B cell (primary cell): Measurements from ENCODE around the gene CTNNB1. TPM values are rescaled to one million over a fixed set of nuclear protein-coding genes. Genes with fewer than 3 reads are reported as not detected.

Experiments used
- ATAC-seq: fragments of 200-7000 bp; cut with Tn5 transposase; one replicate; pipeline ENCODE4 v1.10.0; 2021; ENCODE audit warnings: low read depth, mild to moderate bottlenecking, moderate number of reproducible peaks, moderate library complexity
- CTCF ChIA-PET: fragments of 350-600 bp; sonication (Branson Sonifier 250); formaldehyde crosslinking; loops from one replicate; lab custom pipeline; 2021; ENCODE audit warnings: antibody characterized with exemption, inconsistent platforms; lab: Charles Lee
- POLR2A ChIA-PET: fragments of 350-600 bp; sonication (Branson Sonifier 250); formaldehyde crosslinking; loops from one replicate; lab custom pipeline; 2021; ENCODE audit warnings: antibody characterized with exemption; lab: Charles Lee
- DNase-seq: peaks from one replicate; pipeline ENCODE4 v3.0.0; 2013
- H2AFZ ChIP-seq: 2 replicates; pipeline ENCODE4 v1.6.1; 2012; ENCODE audit warnings: mild to moderate bottlenecking, low read depth, low read length; ENCODE audit not compliant: insufficient read depth, poor library complexity, severe bottlenecking
- H3K27ac ChIP-seq, 2 donors: 1 replicate in 1 of 2; 2 replicates in 1 of 2; pipeline ENCODE4 v1.5.1; 2012 to 2013; ENCODE audit warnings: low read length in 2 of 2, mild to moderate bottlenecking in 2 of 2, moderate library complexity in 1 of 2
- H3K27me3 ChIP-seq, 4 experiments: fragments of 200-600 bp in 1 of 4; sonication (generic) in 1 of 4; replicated peaks in 1 of 4; 1 replicate in 2 of 4; 2 replicates in 2 of 4; pipeline versions ENCODE4 v1.6.1 to v1.7.0; 2013 to 2016; ENCODE audit warnings: low read length in 3 of 4, mild to moderate bottlenecking in 2 of 4, mixed read lengths in 1 of 4, moderate library complexity in 1 of 4; ENCODE audit not compliant: insufficient read depth in 4 of 4, control insufficient read depth in 3 of 4; ENCODE audit errors: control extremely low read depth in 1 of 4
- H3K36me3 ChIP-seq, 2 experiments: replicated peaks in 1 of 2; 1 replicate in 1 of 2; 2 replicates in 1 of 2; pipeline versions ENCODE4 v1.6.1 to v1.7.1; 2013; ENCODE audit warnings: low read length in 1 of 2; ENCODE audit not compliant: insufficient read depth in 2 of 2, control insufficient read depth in 1 of 2; ENCODE audit errors: control extremely low read depth in 1 of 2, extremely low read depth in 1 of 2
- H3K4me1 ChIP-seq, 2 donors: fragments of 200-600 bp in 1 of 2; sonication (generic) in 1 of 2; 1 replicate in 1 of 2; 2 replicates in 1 of 2; pipeline versions ENCODE4 v1.5.1 to v1.6.1; 2013 to 2017; ENCODE audit warnings: low read length in 2 of 2; ENCODE audit not compliant: control insufficient read depth in 2 of 2, insufficient read depth in 2 of 2
- H3K4me2 ChIP-seq: replicated peaks from 2 replicates; pipeline ENCODE3; 2012; ENCODE audit warnings: mild to moderate bottlenecking, low read depth, low read length; ENCODE audit not compliant: poor library complexity, severe bottlenecking
- H3K4me3 ChIP-seq, 5 experiments: fragments of 200-600 bp in 1 of 5; sonication (generic) in 1 of 5; 1 replicate in 3 of 5; 2 replicates in 2 of 5; pipeline versions ENCODE4 v1.5.1 to v1.7.0; 2011 to 2016; ENCODE audit warnings: low read length in 4 of 5, mild to moderate bottlenecking in 4 of 5, low read depth in 2 of 5, control low read depth in 1 of 5, moderate library complexity in 1 of 5; ENCODE audit not compliant: insufficient read depth in 1 of 5; ENCODE audit errors: control extremely low read depth in 1 of 5, extremely low read depth in 1 of 5
- H3K79me2 ChIP-seq: fragments of 200-600 bp; sonication (generic); one replicate; pipeline ENCODE4 v1.6.0; 2016; ENCODE audit warnings: low read length; ENCODE audit not compliant: control insufficient read depth, insufficient read depth
- H3K9ac ChIP-seq: fragments of 200-600 bp; sonication (generic); 2 replicates; pipeline ENCODE4 v1.6.1; 2017; ENCODE audit warnings: mild to moderate bottlenecking, low read length, moderate library complexity
- H3K9me3 ChIP-seq, 3 donors: one replicate each; pipeline versions ENCODE4 v1.6.1 to v1.7.1; 2013; ENCODE audit warnings: low read length in 2 of 3; ENCODE audit not compliant: control insufficient read depth in 2 of 3, insufficient read depth in 1 of 3; ENCODE audit errors: control extremely low read depth in 1 of 3
- H4K20me1 ChIP-seq: 2 replicates; pipeline ENCODE4 v1.6.0; 2012; ENCODE audit warnings: mild to moderate bottlenecking, low read length; ENCODE audit not compliant: insufficient read depth, control insufficient read depth, poor library complexity, severe bottlenecking
- H3K27ac Mint-ChIP-seq: one replicate; pipeline ENCODE4 v1.8.0; 2021; ENCODE audit warnings: mixed read lengths
- H3K27me3 Mint-ChIP-seq: one replicate; pipeline ENCODE4 v1.8.0; 2021; ENCODE audit warnings: mixed read lengths
- H3K4me1 Mint-ChIP-seq: one replicate; pipeline ENCODE4 v1.8.0; 2021; ENCODE audit warnings: mixed read lengths
- H3K4me3 Mint-ChIP-seq: one replicate; pipeline ENCODE4 v1.8.0; 2021; ENCODE audit warnings: mixed read lengths
- H3K9me3 Mint-ChIP-seq: one replicate; pipeline ENCODE4 v1.8.0; 2022; ENCODE audit warnings: mixed read lengths; ENCODE audit not compliant: insufficient read depth
- EZH2 ChIP-seq: IDR thresholded peaks from 2 replicates; pipeline ENCODE4 v1.6.1; 2012; ENCODE audit warnings: borderline replicate concordance, low read depth, mild to moderate bottlenecking, moderate library complexity, low read length; ENCODE audit not compliant: insufficient read depth, poor library complexity, severe bottlenecking
- WGBS: methylation state at CpG from one replicate; pipeline ENCODE4 v1.1.5; 2013; ENCODE audit warnings: missing lambda C conversion rate; ENCODE audit not compliant: insufficient coverage; 5-methylcytosine and 5-hydroxymethylcytosine counted together
- intact Hi-C: fragments of 100-400 bp; cut with micrococcal nuclease; formaldehyde crosslinking; loops from one replicate; pipeline ENCODE4 v1.10.0; 2022
- polyA plus RNA-seq: library from polyadenylated mRNA; depleted of rRNA; stranded (reverse); fragments of >200 nt; gene quantifications from 2 replicates; pipeline ENCODE4 v1.2.3, GENCODE V29; 2012
- total RNA-seq, 2 donors: library from RNA; stranded (reverse); fragments of 120-200 nt in 1 of 2; gene quantifications; 1 replicate in 1 of 2; 2 replicates in 1 of 2; pipeline versions ENCODE4 v1.2.3 to v1.2.4, GENCODE V29; 2013 to 2022
- TF ChIP-seq, protein P1 (sequence below): fragments of 200-600 bp; IDR thresholded peaks from one replicate; pipeline ENCODE4 v1.8.0; 2022; ENCODE audit warnings: antibody characterized with exemption, mild to moderate bottlenecking

CTNNB1 gene
- total and polyA plus RNA-seq, 2 donors (not counting 1 experiment from before 2014, with no cell fraction given): 103 to 178 TPM

DNA sequence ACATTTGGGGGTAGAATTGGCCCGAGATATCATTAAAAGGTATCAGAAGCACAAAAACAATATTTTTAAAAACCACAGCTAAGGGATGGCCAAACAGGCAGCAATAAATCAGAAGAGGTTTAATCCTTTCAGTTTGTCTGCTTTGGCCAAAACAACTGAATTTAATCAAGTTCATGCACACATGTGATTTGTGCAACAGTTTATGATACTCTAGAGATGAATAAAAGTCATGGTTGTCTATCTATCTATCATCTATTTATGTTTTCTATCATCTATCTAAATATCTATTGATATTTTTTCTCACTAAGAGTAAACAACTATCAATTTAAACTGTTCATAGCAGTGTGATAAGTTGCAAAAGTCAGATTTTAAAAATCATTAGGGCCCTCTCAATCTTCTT lies 13.0 kb upstream of the CTNNB1 start:
- no CpG with 5 or more reads among the region's 1 CpG for WGBS
- peaks cover 23% of the 10 kb centered on the region for H3K27me3 Mint-ChIP-seq
- no peak overlapping the region for H3K4me2 ChIP-seq
- H3K27me3 ChIP-seq: peaks cover 0 to 10% (median 2%) of the 10 kb centered on the region in 4 experiments
- H3K4me1 ChIP-seq: peaks cover 7 to 13% of the 10 kb centered on the region in 2 donors
- H3K36me3 ChIP-seq: no peaks in the 10 kb centered on the region
- ChIA-PET CTCF (no interaction called here), POLR2A (no interaction called here)
- no peak overlapping the region for H3K9ac ChIP-seq
- no peaks in the 10 kb centered on the region for H4K20me1 ChIP-seq
- H3K9me3 Mint-ChIP-seq: no peaks in the 10 kb centered on the region
- no peak overlapping the region for H3K4me3 ChIP-seq
- no peak for ATAC-seq
- peaks cover 16% of the 10 kb centered on the region for H3K4me1 Mint-ChIP-seq
- no peak overlapping the region for H3K4me3 Mint-ChIP-seq
- no peak overlapping the region for H3K27ac Mint-ChIP-seq
- no peaks in the 10 kb centered on the region for H3K79me2 ChIP-seq
- TF ChIP-seq, protein P1, sequence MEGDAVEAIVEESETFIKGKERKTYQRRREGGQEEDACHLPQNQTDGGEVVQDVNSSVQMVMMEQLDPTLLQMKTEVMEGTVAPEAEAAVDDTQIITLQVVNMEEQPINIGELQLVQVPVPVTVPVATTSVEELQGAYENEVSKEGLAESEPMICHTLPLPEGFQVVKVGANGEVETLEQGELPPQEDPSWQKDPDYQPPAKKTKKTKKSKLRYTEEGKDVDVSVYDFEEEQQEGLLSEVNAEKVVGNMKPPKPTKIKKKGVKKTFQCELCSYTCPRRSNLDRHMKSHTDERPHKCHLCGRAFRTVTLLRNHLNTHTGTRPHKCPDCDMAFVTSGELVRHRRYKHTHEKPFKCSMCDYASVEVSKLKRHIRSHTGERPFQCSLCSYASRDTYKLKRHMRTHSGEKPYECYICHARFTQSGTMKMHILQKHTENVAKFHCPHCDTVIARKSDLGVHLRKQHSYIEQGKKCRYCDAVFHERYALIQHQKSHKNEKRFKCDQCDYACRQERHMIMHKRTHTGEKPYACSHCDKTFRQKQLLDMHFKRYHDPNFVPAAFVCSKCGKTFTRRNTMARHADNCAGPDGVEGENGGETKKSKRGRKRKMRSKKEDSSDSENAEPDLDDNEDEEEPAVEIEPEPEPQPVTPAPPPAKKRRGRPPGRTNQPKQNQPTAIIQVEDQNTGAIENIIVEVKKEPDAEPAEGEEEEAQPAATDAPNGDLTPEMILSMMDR: no peak
- no peak for TF ChIP-seq EZH2
- intact Hi-C loops: no loop called here
- DNase-seq: no peak
- no peak overlapping the region for H2AFZ ChIP-seq
- no peak overlapping the region for H3K27ac ChIP-seq
- H3K9me3 ChIP-seq: no peaks in the 10 kb centered on the region

DNA sequence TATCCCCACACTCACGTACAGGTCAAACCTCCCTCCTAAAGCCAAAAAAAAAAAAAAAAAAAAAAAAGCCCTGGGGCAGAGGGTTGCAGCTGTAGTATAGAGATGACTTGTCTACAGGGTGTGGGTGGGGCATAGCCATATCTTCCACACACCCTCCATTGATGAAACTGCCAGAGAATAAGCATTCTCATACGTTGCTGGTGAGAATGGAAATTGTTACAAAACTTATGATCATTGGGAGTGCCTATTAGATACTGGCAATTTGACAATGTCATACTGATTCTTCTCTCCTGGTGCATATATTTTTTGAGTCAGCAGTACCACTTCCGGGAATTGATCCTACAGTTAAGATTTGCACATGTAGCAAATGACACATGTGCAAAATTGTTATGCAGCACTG lies 11.0 kb upstream of the CTNNB1 start:
- Histone ChIP-seq H2AFZ (no peak overlapping the region), H3K9me3 (no peaks in the 10 kb centered on the region), H3K4me2 (no peak overlapping the region), H3K9ac (no peak overlapping the region), H3K4me1 (peaks cover 7 to 13% of the 10 kb centered on the region in 2 donors), H3K27ac (no peak overlapping the region), H3K4me3 (no peak overlapping the region), H3K79me2 (no peaks in the 10 kb centered on the region), H4K20me1 (no peaks in the 10 kb centered on the region), H3K36me3 (no peaks in the 10 kb centered on the region), H3K27me3 (no peaks in the 10 kb centered on the region)
- no peak overlapping the region for H3K4me3 Mint-ChIP-seq
- H3K27ac Mint-ChIP-seq: no peak overlapping the region
- POLR2A ChIA-PET: no interaction called here
- H3K4me1 Mint-ChIP-seq: peaks cover 16% of the 10 kb centered on the region
- WGBS: 83% methylated on average over 1 of the region's 3 CpGs
- H3K9me3 Mint-ChIP-seq: no peaks in the 10 kb centered on the region
- peaks cover 14% of the 10 kb centered on the region for H3K27me3 Mint-ChIP-seq
- intact Hi-C loops: no loop called here
- no peak for DNase-seq
- no peak for TF ChIP-seq EZH2
- TF ChIP-seq, protein P1: no peak
- ATAC-seq: no peak
- CTCF ChIA-PET: no interaction called here
